ENCODE measurements around the gene SLC25A47.
"Not testable (repeated sequence)": the region's sequence is repeated elsewhere in the genome, so short reads cannot be mapped to it uniquely, and the experiment has no call there.

Gene SLC25A47

GRCh38 chr14:100328495-100329163 lies 5.5 kb downstream of the SLC25A47 start:
- DNase-seq = no peak

GRCh38 chr14:100329233-100330006 lies 6.3 kb downstream of the SLC25A47 start:
- DNase-seq = no peak

GRCh38 chr14:100330007-100330344 lies 6.8 kb downstream of the SLC25A47 start:
- no peak for DNase-seq

- no peak for DNase-seq
These were observed 7.3 kb downstream of the SLC25A47 start for GRCh38 chr14:100330388-100330931.

- no peak for DNase-seq
These were observed 9.0 kb downstream of the SLC25A47 start for GRCh38 chr14:100332071-100332639.

- DNase-seq = no peak
These were observed 9.7 kb downstream of the SLC25A47 start for GRCh38 chr14:100332797-100333196.

- no peak for DNase-seq
These were observed 10.2 kb downstream of the SLC25A47 start for GRCh38 chr14:100333311-100333710.

- no peak for DNase-seq
These were observed 10.7 kb downstream of the SLC25A47 start for GRCh38 chr14:100333827-100334226.

GRCh38 chr14:100334904-100335303 lies 11.8 kb downstream of the SLC25A47 start:
- DNase-seq = no peak

- no peak for DNase-seq
These were observed 13.7 kb downstream of the SLC25A47 start for GRCh38 chr14:100336618-100337530.

GRCh38 chr14:100339766-100340422 lies 16.8 kb downstream of the SLC25A47 start:
- no peak for DNase-seq

- DNase-seq = no peak
These were observed 17.3 kb downstream of the SLC25A47 start for GRCh38 chr14:100340423-100340813.

- no peak for DNase-seq
These were observed 18.3 kb downstream of the SLC25A47 start for GRCh38 chr14:100341301-100342031.

- no peak for DNase-seq
These were observed 19.1 kb downstream of the SLC25A47 start for GRCh38 chr14:100342195-100342594.

GRCh38 chr14:100342826-100343225 lies 19.7 kb downstream of the SLC25A47 start:
- not testable (repeated sequence) for DNase-seq

- not testable (repeated sequence) for DNase-seq
These were observed 21.5 kb downstream of the SLC25A47 start for GRCh38 chr14:100344657-100345056.

- no peak for DNase-seq
These were observed 22.6 kb downstream of the SLC25A47 start for GRCh38 chr14:100345711-100346110.

GRCh38 chr14:100346306-100347091 lies 23.4 kb downstream of the SLC25A47 start:
- DNase-seq = no peak

GRCh38 chr14:100348253-100348729 lies 25.2 kb downstream of the SLC25A47 start:
- DNase-seq = no peak

All from NCI-H1105 treated with DMSO at 0.1 percent for 48 hours (cell line).